ENCODE measurements around the gene SPACA1. TPM values are rescaled to one million over a fixed set of nuclear protein-coding genes. Genes with fewer than 3 reads are reported as not detected.

The SPACA1 gene
- total RNA-seq, 2 donors from 2014 or later, result not detected

- no peak overlapping the region for H3K27ac ChIP-seq
- no peak overlapping the region for H3K4me3 ChIP-seq
- no peaks in the 10 kb centered on the region for H3K36me3 ChIP-seq (replicated peaks in 1 of 2; ENCODE audit: insufficient read depth in 1 of 2, low read depth in 2 of 2)
- no peaks in the 10 kb centered on the region for H3K4me1 ChIP-seq
- intact Hi-C loops (cut with DNase I), result no loop called here
- 51% methylated on average over 2 of the region's 2 CpGs for WGBS, 2 donors
- H3K9me3 ChIP-seq, result peaks cover 0 to 8% (median 0%) of the 10 kb centered on the region in 3 donors
- H3K27me3 ChIP-seq, result no peaks in the 10 kb centered on the region
- ATAC-seq (no peak), DNase-seq (no peak)
- TF ChIP-seq CTCF (IDR thresholded peaks at IDR 0.05), result no peak
- TF ChIP-seq POLR2A (IDR thresholded peaks at IDR 0.05), result no peak
These were observed 22.9 kb upstream of the SPACA1 start for GRCh38 chr6:88024696-88025095.

- WGBS, 2 donors, result 54 to 67% methylated on average over 1 of the region's 1 CpG
- Histone ChIP-seq H3K36me3 (replicated peaks in 1 of 2; ENCODE audit: insufficient read depth in 1 of 2, low read depth in 2 of 2) (no peaks in the 10 kb centered on the region), H3K27ac (no peak overlapping the region), H3K9me3 (peaks cover 0 to 16% (median 0%) of the 10 kb centered on the region in 3 donors), H3K4me3 (no peak overlapping the region), H3K27me3 (no peaks in the 10 kb centered on the region), H3K4me1 (no peaks in the 10 kb centered on the region)
- intact Hi-C loops (cut with DNase I), result no loop called here
- no peak for TF ChIP-seq POLR2A (IDR thresholded peaks at IDR 0.05)
- no peak for TF ChIP-seq CTCF (IDR thresholded peaks at IDR 0.05)
- DNase-seq, result no peak
- no peak for ATAC-seq
These were observed 16.1 kb upstream of the SPACA1 start for GRCh38 chr6:88031550-88031949.

GRCh38 chr6:88044530-88044929 lies 3.1 kb upstream of the SPACA1 start:
- intact Hi-C loops (cut with DNase I), result no loop called here
- Histone ChIP-seq H3K4me3 (no peak overlapping the region), H3K27me3 (no peaks in the 10 kb centered on the region), H3K27ac (no peak overlapping the region), H3K36me3 (replicated peaks in 1 of 2; ENCODE audit: insufficient read depth in 1 of 2, low read depth in 2 of 2) (no peaks in the 10 kb centered on the region), H3K9me3 (no peaks in the 10 kb centered on the region), H3K4me1 (no peaks in the 10 kb centered on the region)
- no peak for TF ChIP-seq CTCF (IDR thresholded peaks at IDR 0.05)
- TF ChIP-seq POLR2A (IDR thresholded peaks at IDR 0.05), result no peak
- DNase-seq (no peak), ATAC-seq (no peak)

- intact Hi-C loops (cut with DNase I), result no loop called here
- ATAC-seq (no peak), DNase-seq (no peak)
- no peaks in the 10 kb centered on the region for H3K27me3 ChIP-seq
- no peak overlapping the region for H3K27ac ChIP-seq
- H3K9me3 ChIP-seq, result no peaks in the 10 kb centered on the region
- no peaks in the 10 kb centered on the region for H3K36me3 ChIP-seq (replicated peaks in 1 of 2; ENCODE audit: insufficient read depth in 1 of 2, low read depth in 2 of 2)
- 60 to 62% methylated on average over 1 of the region's 1 CpG for whole genome bisulfite sequencing, 2 donors
- H3K4me1 ChIP-seq, result no peaks in the 10 kb centered on the region
- H3K4me3 ChIP-seq, result no peak overlapping the region
- no peak for TF ChIP-seq POLR2A (IDR thresholded peaks at IDR 0.05)
- TF ChIP-seq CTCF (IDR thresholded peaks at IDR 0.05), result no peak
These were observed 2.0 kb upstream of the SPACA1 start for GRCh38 chr6:88045521-88046136.

- WGBS, 2 donors, result 13 to 27% methylated on average over 3 of the region's 3 CpGs
- Histone ChIP-seq H3K9me3 (no peaks in the 10 kb centered on the region), H3K36me3 (replicated peaks in 1 of 2; ENCODE audit: insufficient read depth in 1 of 2, low read depth in 2 of 2) (no peaks in the 10 kb centered on the region), H3K27ac (no peak overlapping the region), H3K27me3 (no peaks in the 10 kb centered on the region), H3K4me1 (no peaks in the 10 kb centered on the region), H3K4me3 (no peak overlapping the region)
- ATAC-seq (no peak), DNase-seq (no peak)
- TF ChIP-seq CTCF (IDR thresholded peaks at IDR 0.05) (no peak), POLR2A (IDR thresholded peaks at IDR 0.05) (no peak)
- intact Hi-C loops (cut with DNase I), result no loop called here
These were observed 937 bp downstream of the SPACA1 start for GRCh38 chr6:88048578-88048977.

Measured in body of pancreas (tissue), 4 donors.